ENCODE results near the gene RPAP3. TPM values are rescaled to one million over a fixed set of nuclear protein-coding genes. Genes with fewer than 3 reads are reported as not detected.
A peak's percentile ranks its signal among the peaks of the same experiment; 100 is the strongest.

Gene RPAP3
- total RNA-seq, 1 experiment from 2014 or later: 48.9 TPM

GRCh38 chr12:47739979-47740378, 34.1 kb upstream of the RPAP3 start:
- Mint-ChIP-seq H3K4me3 (no peak overlapping the region), H3K4me1 (peaks cover 26 to 43% of the 10 kb centered on the region in 2 experiments), H3K9me3 (no peaks in the 10 kb centered on the region), H3K27ac (peak overlapping the region in 1 of 3 experiments; percentile 44; a peak in 1 of 7 replicates), H3K36me3 (ENCODE audit: insufficient read depth in 1 of 3, low read depth in 3 of 3) (no peaks in the 10 kb centered on the region; a peak in 1 of 7 replicates), H3K27me3 (ENCODE audit: low read depth) (peaks cover 8% of the 10 kb centered on the region)
- WGBS (ENCODE audit: extremely low coverage, insufficient read length, low lambda C conversion rate): no CpG with 5 or more reads among the region's 12 CpGs
- H3K4ac ChIP-seq (ENCODE audit: low read depth, low read length): no peak overlapping the region
- no peak overlapping the region for H4K91ac ChIP-seq (ENCODE audit: insufficient read length, low read depth, low read length)
- H2BK20ac ChIP-seq (ENCODE audit: low read depth, low read length, poor library complexity, severe bottlenecking): no peak overlapping the region
- H2BK12ac ChIP-seq (ENCODE audit: insufficient read length, low read depth, low read length): no peak overlapping the region
- no peak overlapping the region for H4K5ac ChIP-seq (ENCODE audit: insufficient read length, low read depth, low read length)
- no peak overlapping the region for H3K18ac ChIP-seq (ENCODE audit: insufficient read length, low read depth, low read length)
- H3K9me3 ChIP-seq (ENCODE audit: control insufficient read depth, low read depth, low read length): no peaks in the 10 kb centered on the region
- H3K27ac ChIP-seq (ENCODE audit: insufficient read length, low read depth, low read length): no peak overlapping the region
- H2BK120ac ChIP-seq (ENCODE audit: low read depth, low read length, poor library complexity, severe bottlenecking): no peak overlapping the region
- no peak overlapping the region for H3T11ph ChIP-seq (ENCODE audit: low read length)
- peaks cover under 1% of the 10 kb centered on the region; the same call in 1 of the 2 replicates for H3K4me1 ChIP-seq (ENCODE audit: insufficient read depth, low read length)
- no peak overlapping the region for H2AFZ ChIP-seq (ENCODE audit: low read length)
- no peaks in the 10 kb centered on the region for H3K79me1 ChIP-seq (ENCODE audit: insufficient read depth, low read depth, low read length, poor library complexity, severe bottlenecking)
- DNase-seq: no peak
- H3K23me2 ChIP-seq (ENCODE audit: insufficient read length, low read depth, low read length, poor library complexity, severe bottlenecking): no peaks in the 10 kb centered on the region
- no peak overlapping the region for H3K4me2 ChIP-seq (ENCODE audit: insufficient read depth, insufficient read length, low read length)
- no peak overlapping the region for H3K23ac ChIP-seq (ENCODE audit: insufficient read length, low read depth, low read length)
- TF ChIP-seq, protein P1, sequence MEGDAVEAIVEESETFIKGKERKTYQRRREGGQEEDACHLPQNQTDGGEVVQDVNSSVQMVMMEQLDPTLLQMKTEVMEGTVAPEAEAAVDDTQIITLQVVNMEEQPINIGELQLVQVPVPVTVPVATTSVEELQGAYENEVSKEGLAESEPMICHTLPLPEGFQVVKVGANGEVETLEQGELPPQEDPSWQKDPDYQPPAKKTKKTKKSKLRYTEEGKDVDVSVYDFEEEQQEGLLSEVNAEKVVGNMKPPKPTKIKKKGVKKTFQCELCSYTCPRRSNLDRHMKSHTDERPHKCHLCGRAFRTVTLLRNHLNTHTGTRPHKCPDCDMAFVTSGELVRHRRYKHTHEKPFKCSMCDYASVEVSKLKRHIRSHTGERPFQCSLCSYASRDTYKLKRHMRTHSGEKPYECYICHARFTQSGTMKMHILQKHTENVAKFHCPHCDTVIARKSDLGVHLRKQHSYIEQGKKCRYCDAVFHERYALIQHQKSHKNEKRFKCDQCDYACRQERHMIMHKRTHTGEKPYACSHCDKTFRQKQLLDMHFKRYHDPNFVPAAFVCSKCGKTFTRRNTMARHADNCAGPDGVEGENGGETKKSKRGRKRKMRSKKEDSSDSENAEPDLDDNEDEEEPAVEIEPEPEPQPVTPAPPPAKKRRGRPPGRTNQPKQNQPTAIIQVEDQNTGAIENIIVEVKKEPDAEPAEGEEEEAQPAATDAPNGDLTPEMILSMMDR (conservative IDR thresholded peaks at IDR 0.05): no peak
- no peak overlapping the region for H2BK15ac ChIP-seq (ENCODE audit: low read depth, low read length)
- H2BK5ac ChIP-seq (ENCODE audit: insufficient read length, low read length): no peak overlapping the region
- no peaks in the 10 kb centered on the region for H4K20me1 ChIP-seq (ENCODE audit: control insufficient read depth, insufficient read depth, insufficient read length)
- H2AK5ac ChIP-seq (ENCODE audit: insufficient read length, low read length): no peak overlapping the region
- no peak overlapping the region for H4K8ac ChIP-seq (replicated peaks; ENCODE audit: insufficient read length, low read depth, low read length)
- H3K56ac ChIP-seq (ENCODE audit: insufficient read length, low read depth, low read length): no peak overlapping the region
- H3K9ac ChIP-seq (ENCODE audit: extremely low read depth, insufficient read length, low read length): no peak overlapping the region
- no peak overlapping the region for H3K14ac ChIP-seq (ENCODE audit: insufficient read depth, low read length)
- H3K27me3 ChIP-seq (ENCODE audit: insufficient read depth, low read length): no peaks in the 10 kb centered on the region
- H3K79me2 ChIP-seq (ENCODE audit: insufficient read depth, low read length): no peaks in the 10 kb centered on the region

All from H9 (cell line).